Nephron (organoid): Measurements from ENCODE around the gene ATP13A4.

Experiments used
- H3K27ac Mint-ChIP-seq, 3 experiments: 2 replicates each; pipeline ENCODE4 v1.8.0; 2020; ENCODE audit warnings: mixed read lengths in 3 of 3, mild to moderate bottlenecking in 2 of 3, moderate library complexity in 1 of 3
- H3K27me3 Mint-ChIP-seq: 2 replicates; pipeline ENCODE4 v1.8.0; 2021; ENCODE audit warnings: low read depth, mild to moderate bottlenecking, moderate library complexity, mixed read lengths
- H3K36me3 Mint-ChIP-seq: 2 replicates; pipeline ENCODE4 v1.8.0; 2020; ENCODE audit warnings: low read depth, mixed read lengths
- H3K4me1 Mint-ChIP-seq: 2 replicates; pipeline ENCODE4 v1.8.0; 2020; ENCODE audit warnings: mixed read lengths
- H3K4me3 Mint-ChIP-seq, 3 experiments: 2 replicates each; pipeline ENCODE4 v1.8.0; 2020; ENCODE audit warnings: mild to moderate bottlenecking in 3 of 3, mixed read lengths in 3 of 3, moderate library complexity in 2 of 3
- H3K9me3 Mint-ChIP-seq: 2 replicates; pipeline ENCODE4 v1.8.0; 2020; ENCODE audit warnings: mixed read lengths
- CTCF ChIP-seq, 3 experiments: fragments of 200-600 bp; sonication (generic); IDR thresholded peaks; one replicate each; pipeline ENCODE4 v1.5.0; 2021; ENCODE audit warnings: antibody characterized with exemption in 3 of 3; ENCODE audit not compliant: unreplicated experiment in 3 of 3

The ATP13A4 gene

GRCh38 chr3:193439423-193439822, 115.3 kb downstream of the ATP13A4 start:
- no peak for TF ChIP-seq CTCF (IDR thresholded peaks at IDR 0.05; ENCODE audit: unreplicated experiment in 3 of 3)
- no peak overlapping the region for H3K27ac Mint-ChIP-seq
- H3K9me3 Mint-ChIP-seq: no peaks in the 10 kb centered on the region
- H3K36me3 Mint-ChIP-seq: no peaks in the 10 kb centered on the region
- no peaks in the 10 kb centered on the region for H3K4me1 Mint-ChIP-seq
- no peak overlapping the region for H3K4me3 Mint-ChIP-seq
- no peaks in the 10 kb centered on the region for H3K27me3 Mint-ChIP-seq

GRCh38 chr3:193418576-193419373, 135.9 kb downstream of the ATP13A4 start:
- Mint-ChIP-seq H3K9me3 (peaks cover 76% of the 10 kb centered on the region), H3K27ac (no peak overlapping the region), H3K4me1 (no peaks in the 10 kb centered on the region), H3K27me3 (no peaks in the 10 kb centered on the region), H3K36me3 (no peaks in the 10 kb centered on the region), H3K4me3 (no peak overlapping the region)
- no peak for TF ChIP-seq CTCF (IDR thresholded peaks at IDR 0.05; ENCODE audit: unreplicated experiment in 3 of 3)

- Mint-ChIP-seq H3K27me3 (no peaks in the 10 kb centered on the region), H3K4me1 (no peaks in the 10 kb centered on the region), H3K9me3 (peaks cover 65% of the 10 kb centered on the region), H3K27ac (no peak overlapping the region), H3K4me3 (no peak overlapping the region), H3K36me3 (no peaks in the 10 kb centered on the region)
- no peak for TF ChIP-seq CTCF (IDR thresholded peaks at IDR 0.05; ENCODE audit: unreplicated experiment in 3 of 3)
Measured at GRCh38 chr3:193416629-193417028, 138.1 kb downstream of the ATP13A4 start.

GRCh38 chr3:193407688-193408087, 147.0 kb downstream of the ATP13A4 start:
- H3K36me3 Mint-ChIP-seq: no peaks in the 10 kb centered on the region

GRCh38 chr3:193407112-193407511, 147.6 kb downstream of the ATP13A4 start:
- no peaks in the 10 kb centered on the region for H3K4me1 Mint-ChIP-seq
- no peaks in the 10 kb centered on the region for H3K36me3 Mint-ChIP-seq
- H3K27me3 Mint-ChIP-seq: peaks cover 3% of the 10 kb centered on the region
- TF ChIP-seq CTCF (IDR thresholded peaks at IDR 0.05; ENCODE audit: unreplicated experiment in 3 of 3): no peak
- no peak overlapping the region for H3K4me3 Mint-ChIP-seq
- H3K9me3 Mint-ChIP-seq: peaks cover 3% of the 10 kb centered on the region
- no peak overlapping the region for H3K27ac Mint-ChIP-seq

More at GRCh38 chr3:193407688-193408087, 147.0 kb downstream of the ATP13A4 start:
- H3K27me3 Mint-ChIP-seq: peaks cover 3% of the 10 kb centered on the region
- no peak overlapping the region for H3K27ac Mint-ChIP-seq
- peaks cover 6% of the 10 kb centered on the region for H3K9me3 Mint-ChIP-seq
- no peaks in the 10 kb centered on the region for H3K4me1 Mint-ChIP-seq
- H3K4me3 Mint-ChIP-seq: no peak overlapping the region
- no peak for TF ChIP-seq CTCF (IDR thresholded peaks at IDR 0.05; ENCODE audit: unreplicated experiment in 3 of 3)

- no peak overlapping the region for H3K4me3 Mint-ChIP-seq
- H3K4me1 Mint-ChIP-seq: no peaks in the 10 kb centered on the region
- peaks cover 2% of the 10 kb centered on the region for H3K9me3 Mint-ChIP-seq
- no peak for TF ChIP-seq CTCF (IDR thresholded peaks at IDR 0.05; ENCODE audit: unreplicated experiment in 3 of 3)
- H3K27ac Mint-ChIP-seq: no peak overlapping the region
- no peaks in the 10 kb centered on the region for H3K36me3 Mint-ChIP-seq
- peaks cover 3% of the 10 kb centered on the region for H3K27me3 Mint-ChIP-seq
Measured at GRCh38 chr3:193403307-193403706, 151.4 kb downstream of the ATP13A4 start.
